ENCODE results near the gene JADE1. TPM values are rescaled to one million over a fixed set of nuclear protein-coding genes. Genes with fewer than 3 reads are reported as not detected.

The JADE1 gene
- total and polyA plus RNA-seq, 9 of the 15 experiments (the other 6 are each of a cell fraction or from before 2014, with no cell fraction given), result 8.3 to 37.9 (median 24.4) TPM

DNA sequence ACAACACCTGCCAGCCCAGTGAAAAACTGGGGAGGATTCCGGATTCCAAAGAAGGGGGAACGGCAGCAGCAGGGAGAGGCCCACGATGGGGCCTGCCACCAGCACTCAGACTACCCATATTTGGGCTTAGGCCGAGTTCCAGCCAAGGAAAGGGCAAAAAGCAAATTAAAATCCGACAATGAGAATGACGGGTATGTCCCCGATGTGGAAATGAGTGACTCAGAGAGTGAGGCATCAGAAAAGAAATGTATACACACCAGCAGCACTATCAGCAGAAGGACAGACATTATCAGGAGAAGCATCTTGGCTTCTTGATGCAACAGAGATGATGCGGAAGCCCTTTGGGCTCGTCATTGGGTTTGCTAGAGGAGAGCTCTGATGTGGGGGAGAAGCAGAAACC is 62.4 kb downstream of the JADE1 start (continued):
- TF ChIP-seq, protein P1, sequence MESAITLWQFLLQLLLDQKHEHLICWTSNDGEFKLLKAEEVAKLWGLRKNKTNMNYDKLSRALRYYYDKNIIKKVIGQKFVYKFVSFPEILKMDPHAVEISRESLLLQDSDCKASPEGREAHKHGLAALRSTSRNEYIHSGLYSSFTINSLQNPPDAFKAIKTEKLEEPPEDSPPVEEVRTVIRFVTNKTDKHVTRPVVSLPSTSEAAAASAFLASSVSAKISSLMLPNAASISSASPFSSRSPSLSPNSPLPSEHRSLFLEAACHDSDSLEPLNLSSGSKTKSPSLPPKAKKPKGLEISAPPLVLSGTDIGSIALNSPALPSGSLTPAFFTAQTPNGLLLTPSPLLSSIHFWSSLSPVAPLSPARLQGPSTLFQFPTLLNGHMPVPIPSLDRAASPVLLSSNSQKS (CRISPR knock-in tag; IDR thresholded peaks at IDR 0.05), result no peak
- TF ChIP-seq JUND (IDR thresholded peaks at IDR 0.05; ENCODE audit: borderline replicate concordance, low read depth, low read length) (no peak), JUND (tag; IDR thresholded peaks at IDR 0.05; ENCODE audit: borderline replicate concordance, low read depth, low read length) (peak; percentile 52; the same call in 1 of the 3 replicates), PYGO2 (tag; IDR thresholded peaks at IDR 0.05) (no peak), TAL1 (IDR thresholded peaks at IDR 0.05) (peak; percentile 42; the same call in 1 of the 2 replicates)

DNA sequence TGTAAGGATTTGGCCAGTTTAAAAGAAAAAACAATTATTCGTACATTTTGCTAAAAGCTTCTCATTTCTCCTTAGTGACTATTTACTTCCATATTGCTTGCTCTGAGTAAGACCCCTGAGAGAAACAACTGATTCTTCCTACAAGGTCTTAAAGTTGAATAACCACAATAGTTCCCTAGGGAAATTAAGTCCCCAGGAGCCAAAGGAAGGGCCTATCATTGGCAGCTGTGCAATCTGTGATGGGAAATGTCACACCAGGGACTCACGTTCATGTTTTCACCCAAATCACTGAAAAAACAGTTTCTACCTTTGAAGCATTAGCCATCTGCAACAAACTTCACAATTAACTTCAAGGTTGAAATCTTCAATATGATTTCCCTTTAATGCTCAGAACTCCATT is 66.7 kb downstream of the JADE1 start:
- Histone ChIP-seq H3K9me3 (replicated peaks; ENCODE audit: control insufficient read depth, insufficient read depth, low read depth, low read length) (no peaks in the 10 kb centered on the region), H3K27ac (ENCODE audit: extremely low read depth, low read depth, low read length) (no peak overlapping the region), H3K79me2 (ENCODE audit: control insufficient read depth, insufficient read depth, low read length) (no peaks in the 10 kb centered on the region), H3K4me3 (no peak overlapping the region), H3K9me1 (ENCODE audit: control insufficient read depth, insufficient read depth, low read length) (no peaks in the 10 kb centered on the region), H4K20me1 (replicated peaks; ENCODE audit: control insufficient read depth, insufficient read depth, low read length) (no peaks in the 10 kb centered on the region), H2AFZ (ENCODE audit: low read depth, low read length) (no peak overlapping the region), H3K4me2 (ENCODE audit: insufficient read depth, low read length) (no peak overlapping the region), H3K9ac (ENCODE audit: insufficient read depth in 1 of 2, low read depth in 2 of 2, low read length in 2 of 2) (no peak overlapping the region), H3K27me3 (ENCODE audit: control insufficient read depth in 2 of 2, insufficient read depth in 2 of 2, low read length in 2 of 2) (no peaks in the 10 kb centered on the region), H3K4me1 (replicated peaks in 1 of 2; ENCODE audit: control insufficient read depth in 2 of 2, insufficient read depth in 2 of 2, low read length in 2 of 2) (no peaks in the 10 kb centered on the region), H3K36me3 (ENCODE audit: control insufficient read depth, insufficient read depth, low read length) (peaks cover 31% of the 10 kb centered on the region; the same call in 1 of the 3 replicates)
- ATAC-seq (no peak), FAIRE-seq (no peak), DNase-seq (ENCODE audit: extremely low read depth in 1 of 4, low spot score in 3 of 4) (no peak)
- ChIA-PET CTCF (ENCODE audit: low intra/inter-chr PET ratio) (no interaction called here), POLR2A (interaction anchor here (0.6 to 0.9 kb wide), 2 partner anchors 10 to 37 kb away, joined by 3 read pairs; no protein-coding TSS in a partner anchor)
- in situ Hi-C loops (cut with MboI) (no loop called here), intact Hi-C loops (cut with micrococcal nuclease) (loop anchor here (10.0 kb wide), 1 partner anchor 219 kb away; the partner anchor contains the start of genes C4orf33 and SCLT1)
- TF ChIP-seq JUNB (CRISPR knock-in tag; conservative IDR thresholded peaks at IDR 0.05) (no peak), NRF1 (conservative IDR thresholded peaks at IDR 0.05 in 1 of 2, IDR thresholded peaks at IDR 0.05 in 1 of 2) (no peak), ZNF431 (CRISPR knock-in tag; IDR thresholded peaks at IDR 0.05) (no peak), ZNF41 (CRISPR knock-in tag; conservative IDR thresholded peaks at IDR 0.05) (no peak), ETV5 (CRISPR knock-in tag; IDR thresholded peaks at IDR 0.05; ENCODE audit: low read depth) (no peak), CHD2 (IDR thresholded peaks at IDR 0.05; ENCODE audit: low read depth, low read length) (no peak), ZNF699 (CRISPR knock-in tag; IDR thresholded peaks at IDR 0.05; ENCODE audit: insufficient replicate concordance) (no peak), ARID2 (IDR thresholded peaks at IDR 0.05) (no peak), SMARCA4 (IDR thresholded peaks at IDR 0.05) (no peak), STAT5A (IDR thresholded peaks at IDR 0.05; ENCODE audit: borderline replicate concordance, low read length) (no peak)
- TF ChIP-seq, protein P2, sequence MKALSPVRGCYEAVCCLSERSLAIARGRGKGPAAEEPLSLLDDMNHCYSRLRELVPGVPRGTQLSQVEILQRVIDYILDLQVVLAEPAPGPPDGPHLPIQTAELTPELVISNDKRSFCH (CRISPR knock-in tag; IDR thresholded peaks at IDR 0.05), result no peak
- TF ChIP-seq, protein P2 (tag; IDR thresholded peaks at IDR 0.05), result no peak
- TF ChIP-seq, protein P3, sequence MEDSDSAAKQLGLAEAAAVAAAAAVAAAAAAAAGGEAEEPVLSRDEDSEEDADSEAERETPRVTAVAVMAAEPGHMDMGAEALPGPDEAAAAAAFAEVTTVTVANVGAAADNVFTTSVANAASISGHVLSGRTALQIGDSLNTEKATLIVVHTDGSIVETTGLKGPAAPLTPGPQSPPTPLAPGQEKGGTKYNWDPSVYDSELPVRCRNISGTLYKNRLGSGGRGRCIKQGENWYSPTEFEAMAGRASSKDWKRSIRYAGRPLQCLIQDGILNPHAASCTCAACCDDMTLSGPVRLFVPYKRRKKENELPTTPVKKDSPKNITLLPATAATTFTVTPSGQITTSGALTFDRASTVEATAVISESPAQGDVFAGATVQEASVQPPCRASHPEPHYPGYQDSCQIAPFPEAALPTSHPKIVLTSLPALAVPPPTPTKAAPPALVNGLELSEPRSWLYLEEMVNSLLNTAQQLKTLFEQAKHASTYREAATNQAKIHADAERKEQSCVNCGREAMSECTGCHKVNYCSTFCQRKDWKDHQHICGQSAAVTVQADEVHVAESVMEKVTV (CRISPR knock-in tag; IDR thresholded peaks at IDR 0.05), result no peak
- TF ChIP-seq, protein P4, sequence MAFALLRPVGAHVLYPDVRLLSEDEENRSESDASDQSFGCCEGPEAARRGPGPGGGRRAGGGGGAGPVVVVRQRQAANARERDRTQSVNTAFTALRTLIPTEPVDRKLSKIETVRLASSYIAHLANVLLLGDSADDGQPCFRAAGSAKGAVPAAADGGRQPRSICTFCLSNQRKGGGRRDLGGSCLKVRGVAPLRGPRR (CRISPR knock-in tag; IDR thresholded peaks at IDR 0.05), result no peak
- no TSS peak for BruUV-seq (replicated peaks)
- WGBS (ENCODE audit: insufficient coverage, low coverage, missing lambda C conversion rate), result 63% methylated on average over 2 of the region's 2 CpGs

Data from K562 (cell line).